ENCODE results near the gene MIGA1. TPM values are rescaled to one million over a fixed set of nuclear protein-coding genes. Genes with fewer than 3 reads are reported as not detected.

The MIGA1 gene
- total and polyA plus RNA-seq, 10 of the 15 experiments (the other 5 are each of a cell fraction or from before 2014, with no cell fraction given), result 1.3 to 7.2 (median 4.2) TPM

GRCh38 chr1:77742011-77742555 lies 37.4 kb upstream of the MIGA1 start:
- in situ Hi-C loops (cut with MboI), result no loop called here
- ChIA-PET SMC1A (ENCODE audit: uncharacterized antibody, unreplicated experiment) (no interaction called here), POLR2A (no interaction called here), RAD21 (ENCODE audit: unreplicated experiment) (interaction anchor here (1.1 kb wide), 1 partner anchor 372 kb away, joined by 4 read pairs; no protein-coding TSS in a partner anchor), CTCF (interaction anchor here (1.0 kb wide), 1 partner anchor 158 kb away, joined by 3 read pairs; no protein-coding TSS in a partner anchor)
- Histone ChIP-seq H3K4me2 (ENCODE audit: control insufficient read depth, insufficient read depth) (no peak overlapping the region), H3K4me1 (ENCODE audit: control insufficient read depth, insufficient read depth, low read length) (no peaks in the 10 kb centered on the region), H2AFZ (ENCODE audit: control insufficient read depth, low read depth, low read length) (no peak overlapping the region), H3K79me2 (ENCODE audit: control insufficient read depth, insufficient read depth, low read length) (peaks cover 8% of the 10 kb centered on the region), H3K27ac (ENCODE audit: control insufficient read depth, insufficient read depth) (no peak overlapping the region), H4K20me1 (ENCODE audit: control insufficient read depth, insufficient read depth) (no peaks in the 10 kb centered on the region), H3K36me3 (ENCODE audit: control insufficient read depth in 2 of 2, insufficient read depth in 2 of 2, low read length in 1 of 2) (peaks cover 0 to 10% of the 10 kb centered on the region in 2 experiments; a peak in 3 of 4 replicates), H3K27me3 (replicated peaks in 1 of 2; ENCODE audit: control insufficient read depth in 2 of 2, insufficient read depth in 2 of 2, low read length in 1 of 2) (no peaks in the 10 kb centered on the region), H3K9me3 (replicated peaks; ENCODE audit: control insufficient read depth, insufficient read depth, low read length) (no peaks in the 10 kb centered on the region; the same call in 2 of the 3 replicates), H3K4me3 (no peak overlapping the region), H3K9ac (ENCODE audit: control insufficient read depth, insufficient read depth, low read length) (no peak overlapping the region)
- BruUV-seq (replicated peaks), result no TSS peak
- DNase-seq (ENCODE audit: low read depth, low spot score) (no peak), FAIRE-seq (no peak), ATAC-seq (no peak)
- 100% methylated on average over 3 of the region's 3 CpGs for WGBS (ENCODE audit: insufficient coverage, insufficient replicate concordance, low lambda C conversion rate, missing lambda C conversion rate)
- intact Hi-C loops (cut with micrococcal nuclease; ENCODE audit: unreplicated experiment), result no loop called here
- TF ChIP-seq, protein P1, sequence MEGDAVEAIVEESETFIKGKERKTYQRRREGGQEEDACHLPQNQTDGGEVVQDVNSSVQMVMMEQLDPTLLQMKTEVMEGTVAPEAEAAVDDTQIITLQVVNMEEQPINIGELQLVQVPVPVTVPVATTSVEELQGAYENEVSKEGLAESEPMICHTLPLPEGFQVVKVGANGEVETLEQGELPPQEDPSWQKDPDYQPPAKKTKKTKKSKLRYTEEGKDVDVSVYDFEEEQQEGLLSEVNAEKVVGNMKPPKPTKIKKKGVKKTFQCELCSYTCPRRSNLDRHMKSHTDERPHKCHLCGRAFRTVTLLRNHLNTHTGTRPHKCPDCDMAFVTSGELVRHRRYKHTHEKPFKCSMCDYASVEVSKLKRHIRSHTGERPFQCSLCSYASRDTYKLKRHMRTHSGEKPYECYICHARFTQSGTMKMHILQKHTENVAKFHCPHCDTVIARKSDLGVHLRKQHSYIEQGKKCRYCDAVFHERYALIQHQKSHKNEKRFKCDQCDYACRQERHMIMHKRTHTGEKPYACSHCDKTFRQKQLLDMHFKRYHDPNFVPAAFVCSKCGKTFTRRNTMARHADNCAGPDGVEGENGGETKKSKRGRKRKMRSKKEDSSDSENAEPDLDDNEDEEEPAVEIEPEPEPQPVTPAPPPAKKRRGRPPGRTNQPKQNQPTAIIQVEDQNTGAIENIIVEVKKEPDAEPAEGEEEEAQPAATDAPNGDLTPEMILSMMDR (IDR thresholded peaks at IDR 0.05 in 2 of 3, conservative IDR thresholded peaks at IDR 0.05 in 1 of 3; ENCODE audit: control insufficient read depth in 2 of 3, extremely low read depth in 1 of 3, insufficient read depth in 1 of 3, low read depth in 3 of 3, low read length in 3 of 3), result no peak
- no peak for TF ChIP-seq HDAC2 (IDR thresholded peaks at IDR 0.05)
- TF ChIP-seq TCF12 (IDR thresholded peaks at IDR 0.05; ENCODE audit: low read depth, low read length), result no peak
- TF ChIP-seq, protein P2, sequence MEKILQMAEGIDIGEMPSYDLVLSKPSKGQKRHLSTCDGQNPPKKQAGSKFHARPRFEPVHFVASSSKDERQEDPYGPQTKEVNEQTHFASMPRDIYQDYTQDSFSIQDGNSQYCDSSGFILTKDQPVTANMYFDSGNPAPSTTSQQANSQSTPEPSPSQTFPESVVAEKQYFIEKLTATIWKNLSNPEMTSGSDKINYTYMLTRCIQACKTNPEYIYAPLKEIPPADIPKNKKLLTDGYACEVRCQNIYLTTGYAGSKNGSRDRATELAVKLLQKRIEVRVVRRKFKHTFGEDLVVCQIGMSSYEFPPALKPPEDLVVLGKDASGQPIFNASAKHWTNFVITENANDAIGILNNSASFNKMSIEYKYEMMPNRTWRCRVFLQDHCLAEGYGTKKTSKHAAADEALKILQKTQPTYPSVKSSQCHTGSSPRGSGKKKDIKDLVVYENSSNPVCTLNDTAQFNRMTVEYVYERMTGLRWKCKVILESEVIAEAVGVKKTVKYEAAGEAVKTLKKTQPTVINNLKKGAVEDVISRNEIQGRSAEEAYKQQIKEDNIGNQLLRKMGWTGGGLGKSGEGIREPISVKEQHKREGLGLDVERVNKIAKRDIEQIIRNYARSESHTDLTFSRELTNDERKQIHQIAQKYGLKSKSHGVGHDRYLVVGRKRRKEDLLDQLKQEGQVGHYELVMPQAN (conservative IDR thresholded peaks at IDR 0.05), result no peak
- no peak for TF ChIP-seq SPI1 (IDR thresholded peaks at IDR 0.05; ENCODE audit: borderline replicate concordance, insufficient read depth, low read depth, low read length)
- no peak for TF ChIP-seq MTA2 (IDR thresholded peaks at IDR 0.05; ENCODE audit: low read depth)
- no peak for TF ChIP-seq IRF5 (IDR thresholded peaks at IDR 0.05; ENCODE audit: borderline replicate concordance)
- no peak for TF ChIP-seq SP1 (IDR thresholded peaks at IDR 0.05; ENCODE audit: low read depth, low read length)
- no peak for TF ChIP-seq SMAD1 (IDR thresholded peaks at IDR 0.05; ENCODE audit: low read depth, partially characterized antibody)
- TF ChIP-seq MYC (IDR thresholded peaks at IDR 0.05; ENCODE audit: insufficient read depth, insufficient read length, insufficient replicate concordance, low read length, severe bottlenecking), result no peak
- TF ChIP-seq, protein P3, sequence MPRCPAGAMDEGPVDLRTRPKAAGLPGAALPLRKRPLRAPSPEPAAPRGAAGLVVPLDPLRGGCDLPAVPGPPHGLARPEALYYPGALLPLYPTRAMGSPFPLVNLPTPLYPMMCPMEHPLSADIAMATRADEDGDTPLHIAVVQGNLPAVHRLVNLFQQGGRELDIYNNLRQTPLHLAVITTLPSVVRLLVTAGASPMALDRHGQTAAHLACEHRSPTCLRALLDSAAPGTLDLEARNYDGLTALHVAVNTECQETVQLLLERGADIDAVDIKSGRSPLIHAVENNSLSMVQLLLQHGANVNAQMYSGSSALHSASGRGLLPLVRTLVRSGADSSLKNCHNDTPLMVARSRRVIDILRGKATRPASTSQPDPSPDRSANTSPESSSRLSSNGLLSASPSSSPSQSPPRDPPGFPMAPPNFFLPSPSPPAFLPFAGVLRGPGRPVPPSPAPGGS (IDR thresholded peaks at IDR 0.05; ENCODE audit: borderline replicate concordance, insufficient read depth, low read depth, low read length, poor library complexity, severe bottlenecking), result no peak
- no peak for TF ChIP-seq IKZF2 (IDR thresholded peaks at IDR 0.05)
- TF ChIP-seq, protein P4, sequence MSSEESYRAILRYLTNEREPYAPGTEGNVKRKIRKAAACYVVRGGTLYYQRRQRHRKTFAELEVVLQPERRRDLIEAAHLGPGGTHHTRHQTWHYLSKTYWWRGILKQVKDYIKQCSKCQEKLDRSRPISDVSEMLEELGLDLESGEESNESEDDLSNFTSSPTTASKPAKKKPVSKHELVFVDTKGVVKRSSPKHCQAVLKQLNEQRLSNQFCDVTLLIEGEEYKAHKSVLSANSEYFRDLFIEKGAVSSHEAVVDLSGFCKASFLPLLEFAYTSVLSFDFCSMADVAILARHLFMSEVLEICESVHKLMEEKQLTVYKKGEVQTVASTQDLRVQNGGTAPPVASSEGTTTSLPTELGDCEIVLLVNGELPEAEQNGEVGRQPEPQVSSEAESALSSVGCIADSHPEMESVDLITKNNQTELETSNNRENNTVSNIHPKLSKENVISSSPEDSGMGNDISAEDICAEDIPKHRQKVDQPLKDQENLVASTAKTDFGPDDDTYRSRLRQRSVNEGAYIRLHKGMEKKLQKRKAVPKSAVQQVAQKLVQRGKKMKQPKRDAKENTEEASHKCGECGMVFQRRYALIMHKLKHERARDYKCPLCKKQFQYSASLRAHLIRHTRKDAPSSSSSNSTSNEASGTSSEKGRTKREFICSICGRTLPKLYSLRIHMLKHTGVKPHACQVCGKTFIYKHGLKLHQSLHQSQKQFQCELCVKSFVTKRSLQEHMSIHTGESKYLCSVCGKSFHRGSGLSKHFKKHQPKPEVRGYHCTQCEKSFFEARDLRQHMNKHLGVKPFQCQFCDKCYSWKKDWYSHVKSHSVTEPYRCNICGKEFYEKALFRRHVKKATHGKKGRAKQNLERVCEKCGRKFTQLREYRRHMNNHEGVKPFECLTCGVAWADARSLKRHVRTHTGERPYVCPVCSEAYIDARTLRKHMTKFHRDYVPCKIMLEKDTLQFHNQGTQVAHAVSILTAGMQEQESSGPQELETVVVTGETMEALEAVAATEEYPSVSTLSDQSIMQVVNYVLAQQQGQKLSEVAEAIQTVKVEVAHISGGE (CRISPR knock-in tag; IDR thresholded peaks at IDR 0.05), result no peak

Data from GM12878 (cell line).